ENCODE results near the gene PXN.
A peak's percentile ranks its signal among the peaks of the same experiment; 100 is the strongest.

Gene PXN

DNA sequence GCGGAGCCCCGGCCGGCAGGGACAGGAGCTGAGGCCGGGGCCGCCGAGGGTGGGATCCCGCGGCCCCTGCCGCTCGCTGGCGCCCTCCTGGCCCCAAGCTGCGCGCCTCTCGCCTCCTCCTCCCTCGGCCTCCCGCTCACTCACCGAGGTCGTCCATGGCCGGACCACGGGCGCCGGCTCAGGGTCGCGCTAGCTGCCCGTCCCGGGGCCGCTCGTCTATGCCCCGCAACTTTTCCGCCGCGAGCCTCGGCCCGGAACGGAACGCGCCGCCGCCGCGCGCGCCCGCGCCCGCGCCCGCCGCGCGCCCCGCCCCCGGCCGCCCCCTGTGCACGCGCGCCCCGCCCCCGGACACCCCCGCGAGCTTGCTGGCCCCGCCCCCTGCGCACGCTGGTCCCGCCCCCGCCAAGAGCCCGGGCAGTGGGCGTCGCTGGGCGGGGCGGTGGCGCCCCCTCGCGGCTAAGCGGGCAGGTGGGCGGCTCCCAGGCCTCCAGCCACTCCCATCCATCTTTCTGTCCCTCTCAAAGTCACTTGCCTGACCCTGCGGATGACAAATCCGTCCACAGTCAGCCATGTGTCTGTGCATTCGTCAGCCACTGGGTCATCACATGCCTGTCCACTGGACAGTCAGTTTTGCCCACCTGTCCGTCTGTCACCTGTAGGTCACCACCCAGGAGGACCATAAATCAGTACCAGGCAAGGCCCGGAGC, at the start of gene PXN:
Gene PXN (minus strand): TSS at position 258 of the 707 bp plus-strand sequence. CDS start 101 bp downstream, at position 157.
- peak; percentile 64 for DNase-seq

- no peak for DNase-seq
Observed at GRCh38 chr12:120314220-120314619, 48.7 kb upstream of the PXN start.

DNA sequence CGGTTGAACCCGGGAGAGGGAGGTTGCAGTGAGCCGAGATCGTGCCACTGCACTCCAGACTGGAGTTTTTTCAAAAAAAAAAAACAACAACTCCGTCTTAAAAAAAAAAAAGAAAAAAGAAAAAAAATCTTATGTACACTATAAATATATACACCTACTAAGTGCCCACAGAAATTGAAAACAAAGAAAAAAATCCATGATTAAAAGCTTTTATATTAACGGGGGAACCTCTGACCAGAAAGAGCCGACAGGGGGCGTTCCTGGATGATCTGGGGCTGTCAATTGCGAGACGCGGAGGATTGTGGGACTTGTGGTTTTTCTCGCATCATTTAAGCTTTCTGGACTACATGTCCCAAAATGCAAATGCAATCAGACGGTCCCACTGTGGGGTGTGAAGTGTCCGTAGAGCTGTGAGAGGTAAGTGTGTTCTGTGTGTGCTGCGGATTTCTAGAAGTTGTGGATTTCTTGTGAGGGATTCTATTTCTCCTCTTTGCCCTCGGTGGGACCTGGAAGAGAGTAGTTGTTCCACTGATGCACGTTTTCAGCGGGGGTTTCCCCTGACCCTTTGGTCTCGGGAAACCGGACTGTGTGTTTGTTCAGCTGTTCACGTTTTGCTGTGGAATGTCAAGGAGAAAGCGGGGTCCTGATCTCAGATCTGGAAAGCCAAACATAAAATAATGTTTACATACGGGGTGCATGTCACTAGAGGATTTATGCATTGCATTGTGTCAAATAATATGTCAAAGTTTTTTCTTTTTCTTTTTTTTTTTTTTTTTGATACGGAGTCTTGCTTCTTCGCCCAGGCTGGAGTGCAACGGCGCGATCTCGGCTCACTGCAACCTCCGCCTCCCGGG, 36.7 kb upstream of the PXN start, which contains the start of gene SIRT4:
Gene SIRT4 (plus strand): TSS at position 360 of the 854 bp plus-strand sequence. CDS start 1,241 bp downstream, outside the sequence.
- peak; percentile 89 for DNase-seq

DNA sequence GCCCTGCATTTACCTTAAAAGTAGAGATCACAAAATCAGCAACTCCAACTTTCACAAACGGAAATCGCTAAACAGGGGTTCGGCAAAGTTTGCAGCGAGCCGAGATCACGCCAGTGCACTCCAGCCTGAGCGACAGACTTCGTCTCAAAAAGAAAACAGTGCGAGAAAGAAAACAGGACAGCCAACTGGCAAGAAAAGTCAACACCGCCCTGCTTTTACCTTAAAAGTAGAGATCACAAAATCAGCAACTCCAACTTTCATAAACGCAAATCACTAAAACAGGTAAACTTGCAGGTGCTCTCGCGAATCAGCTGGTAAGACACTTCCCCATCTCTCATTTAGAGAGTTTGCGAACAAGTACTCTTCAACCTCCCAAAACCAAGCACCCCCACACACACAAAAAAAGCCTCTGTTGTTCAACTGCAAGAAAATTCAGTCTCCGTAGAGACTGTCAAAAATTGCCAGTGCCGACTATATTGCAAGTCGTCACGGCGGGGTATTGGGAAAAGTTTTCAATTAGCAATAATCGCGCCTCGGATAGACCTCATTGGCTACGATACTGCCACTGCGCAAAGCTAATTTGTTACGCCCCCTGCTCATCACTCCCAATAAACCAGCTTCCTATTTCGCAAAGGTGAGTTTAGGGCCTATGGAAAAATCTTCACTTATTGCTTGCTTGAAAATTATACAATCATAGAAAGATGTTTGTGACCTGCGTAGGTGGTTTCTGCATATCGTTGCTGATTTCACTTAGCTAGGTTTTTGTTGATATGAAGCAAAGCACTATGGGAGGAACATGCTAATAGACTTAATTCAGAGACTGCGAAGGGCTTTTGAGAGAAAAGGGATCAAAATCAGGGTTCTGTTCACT, 27.4 kb upstream of the PXN start, which contains the start of gene RNU4-1:
Gene RNU4-1 (minus strand): TSS at position 577 of the 871 bp plus-strand sequence.
- peak; percentile 87 for DNase-seq

GRCh38 chr12:120292411-120292660, 26.8 kb upstream of the PXN start:
- no peak for DNase-seq

GRCh38 chr12:120290609-120291305, 25.2 kb upstream of the PXN start:
- no peak for DNase-seq

DNA sequence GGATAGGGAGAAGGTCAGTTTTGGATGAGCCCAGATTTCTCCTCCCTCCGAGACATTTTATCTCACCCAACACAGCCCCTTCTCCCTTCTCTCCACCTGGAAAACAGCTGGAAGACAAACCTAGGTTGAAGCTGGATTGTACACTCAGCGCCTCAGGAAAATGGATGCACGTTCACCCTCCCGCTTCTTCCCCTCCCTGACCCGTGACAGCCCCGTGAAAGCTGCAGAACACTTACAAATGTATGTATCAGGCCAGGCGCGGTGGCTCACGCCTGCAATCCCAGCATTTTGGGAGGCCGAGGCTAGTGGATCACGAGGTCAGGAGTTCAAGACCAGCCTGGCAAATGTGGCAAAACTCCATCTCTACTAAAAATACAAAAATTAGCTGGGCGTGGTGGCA, 22.0 kb upstream of the PXN start:
- no peak for DNase-seq

DNA sequence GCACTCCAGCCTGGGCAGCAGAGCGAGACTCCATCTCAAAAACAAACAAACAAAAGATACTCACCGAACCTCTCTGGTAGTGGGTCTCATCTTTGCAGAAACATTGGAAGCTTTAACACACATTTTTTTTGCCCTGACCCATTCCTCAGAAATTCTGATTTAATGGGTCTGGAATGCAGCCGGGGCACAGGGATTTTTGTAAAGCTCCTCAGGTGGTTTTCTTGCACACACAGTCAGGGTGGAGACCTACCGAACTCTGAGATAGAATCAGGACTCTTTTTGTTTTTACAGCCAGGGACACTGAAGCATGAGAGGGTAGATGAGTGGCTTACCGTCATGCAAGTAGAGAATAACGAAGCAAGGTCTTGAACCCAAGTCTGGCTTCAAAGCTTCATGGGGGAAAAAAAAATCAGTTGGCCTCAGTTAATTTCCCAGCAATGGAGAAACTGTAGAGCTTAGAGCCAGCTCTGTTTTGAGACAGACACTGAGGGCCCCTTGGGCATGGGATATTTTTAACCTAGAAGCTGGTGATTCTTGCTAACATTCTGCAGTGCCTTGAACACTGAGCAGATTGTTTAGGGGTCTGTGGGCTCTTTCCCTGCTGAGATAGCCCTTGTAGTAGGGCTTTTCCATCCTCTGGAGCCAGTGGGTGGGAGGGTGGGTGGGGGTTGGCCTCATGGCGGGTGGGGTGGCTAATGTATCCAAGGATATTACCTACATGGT, 21.4 kb upstream of the PXN start:
- no peak for DNase-seq

DNA sequence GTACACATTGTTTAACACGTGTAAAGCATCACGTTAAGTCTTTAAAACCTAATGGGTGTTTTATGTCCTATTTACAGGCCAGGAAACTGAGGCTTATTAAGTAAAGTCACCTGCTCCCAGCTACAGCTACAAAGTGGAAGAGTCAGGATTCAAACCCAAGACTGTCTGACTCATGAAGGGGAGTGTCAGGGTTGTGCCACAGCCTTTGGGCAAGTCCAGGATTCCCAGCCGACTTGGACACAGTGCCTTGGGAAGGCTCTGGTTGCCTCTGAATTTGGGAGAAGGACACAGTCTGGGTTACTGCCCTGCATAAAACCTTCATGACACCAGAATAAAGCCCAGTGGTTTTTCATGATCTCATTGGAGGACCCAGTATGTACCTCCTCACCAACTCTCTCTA, 18.9 kb upstream of the PXN start:
- DNase-seq = no peak

GRCh38 chr12:120283318-120283717, 17.8 kb upstream of the PXN start:
- no peak for DNase-seq

- no peak for DNase-seq
Observed at GRCh38 chr12:120278137-120279069, 12.9 kb upstream of the PXN start.

DNA sequence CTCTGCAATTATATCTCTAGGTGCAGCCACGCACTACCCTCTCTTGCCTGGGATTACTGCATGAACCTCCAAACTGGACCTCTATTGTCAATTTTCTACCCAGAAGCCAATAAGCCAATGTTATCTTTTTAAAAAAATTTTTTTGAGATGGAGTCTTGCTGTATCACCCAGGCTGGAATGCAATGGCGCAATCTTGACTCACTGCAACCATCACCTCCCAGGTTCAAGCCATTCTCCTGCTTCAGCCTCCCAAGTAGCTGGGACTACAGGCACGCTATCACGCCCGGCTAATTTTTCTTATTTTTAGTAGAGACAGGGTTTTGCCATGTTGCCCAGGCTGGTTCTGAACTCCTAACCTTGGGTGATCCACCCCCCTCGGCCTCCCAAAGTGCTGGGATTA, 11.2 kb upstream of the PXN start:
- no peak for DNase-seq

GRCh38 chr12:120267736-120268135, 2.2 kb upstream of the PXN start:
- DNase-seq = no peak

GRCh38 chr12:120266180-120266870, 795 bp upstream of the PXN start:
- no peak for DNase-seq

- DNase-seq = no peak
Observed at GRCh38 chr12:120264904-120265472, 542 bp downstream of the PXN start.

DNA sequence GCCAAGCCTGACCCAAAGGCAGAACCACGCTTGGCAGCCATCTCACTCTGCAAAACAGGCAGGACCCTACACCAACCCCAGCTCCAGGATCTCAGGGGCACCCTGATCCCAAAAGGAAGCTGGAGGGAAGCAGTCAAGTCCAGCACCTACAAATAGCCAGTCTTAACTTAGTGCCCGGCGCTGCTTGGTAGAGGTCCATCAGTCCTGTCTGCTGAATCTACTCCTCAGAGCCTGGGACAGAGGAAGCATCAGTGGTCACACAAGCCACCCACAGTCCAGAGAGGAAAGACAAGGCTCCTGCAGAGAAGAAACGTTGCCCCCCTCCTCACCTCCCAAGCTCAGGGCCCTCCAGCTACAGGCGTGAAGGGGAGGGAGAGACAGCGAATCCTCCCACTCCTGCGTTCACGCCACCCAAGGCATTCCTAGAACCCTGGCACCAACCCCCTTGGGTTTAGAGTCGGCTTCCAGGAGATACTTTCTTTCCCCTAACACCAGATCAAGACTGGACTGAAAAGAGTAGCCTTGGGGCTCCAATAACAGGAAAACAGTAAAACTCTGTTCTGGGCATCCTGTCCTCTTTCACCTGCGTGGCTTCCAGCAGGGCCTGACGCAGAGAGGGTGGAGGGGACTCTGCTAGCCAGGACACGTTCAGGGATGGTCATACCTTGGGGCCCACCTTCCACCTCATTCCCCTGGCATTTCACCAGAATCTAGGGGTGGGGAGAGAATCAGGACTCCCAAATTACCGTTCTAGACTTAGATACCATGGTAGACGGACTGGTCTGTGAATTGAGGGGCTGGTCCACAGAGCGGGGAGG, 1.2 kb downstream of the PXN start:
- no peak for DNase-seq

DNA sequence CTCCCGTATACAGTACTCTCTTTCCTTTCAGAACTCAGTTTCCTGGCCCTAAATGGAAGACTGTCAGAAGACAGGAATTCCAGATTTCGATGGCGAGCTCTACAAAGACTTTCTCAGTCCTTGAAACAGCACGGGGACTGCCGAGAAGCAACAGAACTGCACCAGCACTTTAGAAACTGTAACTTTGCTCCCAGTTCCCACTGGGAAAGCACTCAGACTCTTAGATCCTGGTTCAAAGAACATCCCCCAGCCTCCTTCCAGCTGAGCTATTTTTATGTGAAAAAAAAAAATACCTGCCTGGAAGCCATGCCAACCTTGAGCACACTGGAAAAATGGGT, 1.8 kb downstream of the PXN start:
- DNase-seq = no peak

DNA sequence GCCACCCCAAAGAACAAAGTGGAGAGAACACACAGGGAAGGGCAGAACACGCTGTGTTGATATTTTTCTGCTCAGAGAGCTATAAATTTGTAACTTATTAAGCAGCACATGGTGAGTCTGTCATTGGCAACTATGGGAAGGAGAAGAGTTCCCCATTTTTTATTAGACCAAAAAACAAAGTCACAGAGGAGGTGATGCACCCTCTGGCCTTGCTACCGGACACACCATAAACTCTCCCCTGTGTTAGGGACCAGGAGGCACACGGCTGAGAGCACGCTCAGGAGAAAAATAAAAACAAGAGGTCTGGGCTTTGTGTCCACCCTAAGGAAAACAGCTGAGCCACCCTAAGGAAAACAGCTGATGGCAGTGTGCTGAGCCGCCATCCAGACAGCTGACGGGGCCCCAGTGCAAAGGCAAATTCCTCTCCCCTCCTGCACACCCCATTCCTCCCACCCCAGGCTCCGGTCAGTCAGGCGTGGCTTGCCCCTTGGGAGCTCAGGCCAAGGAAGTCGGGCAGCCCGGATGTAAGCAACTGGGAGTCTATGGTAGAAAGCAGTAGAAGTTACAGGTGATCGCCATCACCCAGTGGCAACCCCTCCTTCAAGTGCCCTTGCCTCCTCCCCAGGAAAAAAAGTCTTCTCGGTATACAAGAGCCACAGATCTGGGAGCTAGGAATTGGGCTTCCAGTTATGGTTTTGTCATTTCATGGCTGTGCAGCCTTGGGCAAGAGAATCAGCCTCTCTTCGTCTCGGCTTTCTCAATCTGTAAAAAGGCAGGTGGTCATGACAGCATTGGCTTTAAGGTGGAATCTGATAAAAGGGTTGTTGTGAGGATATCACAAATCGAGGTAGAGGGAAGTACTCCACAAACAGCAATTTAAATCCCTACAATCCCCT, 2.4 kb downstream of the PXN start:
- DNase-seq = no peak

Measured in COR-L47 (cell line).